ENCODE results near the gene PRLR.

Gene PRLR

GRCh38 chr5:35003018-35003957 lies 227.0 kb downstream of the PRLR start:
- H3K27ac ChIP-seq, result no peak overlapping the region
- TF ChIP-seq, protein P1, sequence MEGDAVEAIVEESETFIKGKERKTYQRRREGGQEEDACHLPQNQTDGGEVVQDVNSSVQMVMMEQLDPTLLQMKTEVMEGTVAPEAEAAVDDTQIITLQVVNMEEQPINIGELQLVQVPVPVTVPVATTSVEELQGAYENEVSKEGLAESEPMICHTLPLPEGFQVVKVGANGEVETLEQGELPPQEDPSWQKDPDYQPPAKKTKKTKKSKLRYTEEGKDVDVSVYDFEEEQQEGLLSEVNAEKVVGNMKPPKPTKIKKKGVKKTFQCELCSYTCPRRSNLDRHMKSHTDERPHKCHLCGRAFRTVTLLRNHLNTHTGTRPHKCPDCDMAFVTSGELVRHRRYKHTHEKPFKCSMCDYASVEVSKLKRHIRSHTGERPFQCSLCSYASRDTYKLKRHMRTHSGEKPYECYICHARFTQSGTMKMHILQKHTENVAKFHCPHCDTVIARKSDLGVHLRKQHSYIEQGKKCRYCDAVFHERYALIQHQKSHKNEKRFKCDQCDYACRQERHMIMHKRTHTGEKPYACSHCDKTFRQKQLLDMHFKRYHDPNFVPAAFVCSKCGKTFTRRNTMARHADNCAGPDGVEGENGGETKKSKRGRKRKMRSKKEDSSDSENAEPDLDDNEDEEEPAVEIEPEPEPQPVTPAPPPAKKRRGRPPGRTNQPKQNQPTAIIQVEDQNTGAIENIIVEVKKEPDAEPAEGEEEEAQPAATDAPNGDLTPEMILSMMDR (IDR thresholded peaks at IDR 0.05), result peak; percentile 92
- TF ChIP-seq ZFX (IDR thresholded peaks at IDR 0.05; ENCODE audit: borderline replicate concordance), result no peak

DNA sequence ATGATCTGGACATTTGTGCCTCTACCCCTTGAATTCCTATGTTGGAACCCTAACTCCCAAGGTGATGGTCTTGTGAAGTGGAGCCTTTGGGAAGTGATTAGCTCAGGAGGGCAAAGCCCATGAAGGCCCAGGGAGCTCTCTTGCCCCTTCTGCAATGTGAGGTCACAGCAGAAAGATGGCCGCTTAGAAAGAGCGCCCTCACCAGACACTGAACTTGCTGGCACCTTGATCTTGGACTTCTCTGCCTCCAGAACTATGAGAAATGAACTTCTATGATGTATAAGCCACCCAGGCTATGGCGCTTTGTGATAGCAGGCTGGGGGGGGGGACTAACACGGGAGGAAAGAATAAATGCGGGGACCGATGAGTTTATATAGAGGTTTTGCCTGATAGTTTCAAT lies 227.8 kb downstream of the PRLR start:
- H3K27ac ChIP-seq, result no peak overlapping the region
- TF ChIP-seq ZFX (IDR thresholded peaks at IDR 0.05; ENCODE audit: borderline replicate concordance), result no peak
- TF ChIP-seq, protein P1 (IDR thresholded peaks at IDR 0.05), result no peak

GRCh38 chr5:35001842-35002241 lies 228.4 kb downstream of the PRLR start:
- no peak overlapping the region for H3K27ac ChIP-seq
- TF ChIP-seq, protein P1 (IDR thresholded peaks at IDR 0.05), result no peak
- no peak for TF ChIP-seq ZFX (IDR thresholded peaks at IDR 0.05; ENCODE audit: borderline replicate concordance)

All from 22Rv1 (cell line).